Measurements from ENCODE around the gene SEMA4A.

- TF ChIP-seq KDM1A (IDR thresholded peaks at IDR 0.05; ENCODE audit: borderline replicate concordance, low read length): no peak
- no peak for TF ChIP-seq CHD2 (IDR thresholded peaks at IDR 0.05; ENCODE audit: low read length)
- TF ChIP-seq ZNF274 (IDR thresholded peaks at IDR 0.05; ENCODE audit: borderline replicate concordance, extremely low read depth, low read length): no peak
- no peak for TF ChIP-seq SP4 (IDR thresholded peaks at IDR 0.05; ENCODE audit: low read length)
- no peak for TF ChIP-seq YY1 (IDR thresholded peaks at IDR 0.05; ENCODE audit: low read depth, low read length)
Measured at GRCh38 chr1:156160000-156160742, 6.8 kb downstream of the SEMA4A start.
